ENCODE measurements around the gene LHX4. TPM values are rescaled to one million over a fixed set of nuclear protein-coding genes. Genes with fewer than 3 reads are reported as not detected.

LHX4 gene
- total and polyA plus RNA-seq, 2 of the 8 experiments (the other 6 are each of a cell fraction or from before 2014, with no cell fraction given) = 0.85 to 4.9 TPM

- no peak overlapping the region for H3K23ac ChIP-seq (ENCODE audit: insufficient read length)
- H4K91ac ChIP-seq (replicated peaks; ENCODE audit: insufficient read length, low read length) = no peak overlapping the region
- WGBS, 2 experiments (ENCODE audit: extremely low coverage in 1 of 2, insufficient coverage in 1 of 2, insufficient read length in 1 of 2, insufficient replicate concordance in 2 of 2, low coverage in 1 of 2, low lambda C conversion rate in 2 of 2, missing lambda C conversion rate in 1 of 2) = 91% methylated on average over 1 of the region's 1 CpG; no CpG with 5 or more reads in 1 of the 2 experiments
- no peak overlapping the region for H3K56ac ChIP-seq (replicated peaks; ENCODE audit: insufficient read length, low read depth, low read length)
- H3K4me3 ChIP-seq (ENCODE audit: extremely low read depth in 1 of 4, insufficient read depth in 2 of 4, low read depth in 3 of 4, low read length in 4 of 4) = no peak overlapping the region
- H4K20me1 ChIP-seq (replicated peaks in 1 of 2; ENCODE audit: control insufficient read depth in 1 of 2, insufficient read depth in 2 of 2, low read length in 2 of 2) = no peaks in the 10 kb centered on the region
- no peak overlapping the region for H4K8ac ChIP-seq (ENCODE audit: extremely low read depth, insufficient read depth, low read length)
- peaks cover 0 to 2% of the 10 kb centered on the region in 2 experiments; a peak in 2 of 4 replicates for H3K9me3 ChIP-seq (ENCODE audit: insufficient read depth in 2 of 2, low read depth in 1 of 2, low read length in 1 of 2)
- no peaks in the 10 kb centered on the region for H3K23me2 ChIP-seq (ENCODE audit: low read depth, low read length)
- no peak overlapping the region for H3K4me2 ChIP-seq (ENCODE audit: insufficient read depth in 1 of 2, low read depth in 2 of 2, low read length in 2 of 2)
- no peak overlapping the region for H3K18ac ChIP-seq (ENCODE audit: extremely low read depth, low read length)
- H3K36me3 ChIP-seq (ENCODE audit: control insufficient read depth in 2 of 4, insufficient read depth in 4 of 4, low read length in 3 of 4) = peaks cover 0 to under 1% (median 0%) of the 10 kb centered on the region in 4 experiments; a peak in 1 of 8 replicates
- no peak for FAIRE-seq
- no peak overlapping the region for H2BK12ac ChIP-seq (ENCODE audit: low read depth, low read length)
- H3K27ac ChIP-seq (ENCODE audit: low read depth, low read length) = no peak overlapping the region
- H3K79me1 ChIP-seq (ENCODE audit: low read depth, low read length) = no peaks in the 10 kb centered on the region
- H3K27me3 ChIP-seq (replicated peaks in 1 of 4; ENCODE audit: control insufficient read depth in 3 of 4, extremely low read depth in 1 of 4, insufficient read depth in 3 of 4, low read length in 3 of 4) = no peaks in the 10 kb centered on the region
- H3K9ac ChIP-seq (replicated peaks in 1 of 4; ENCODE audit: extremely low read depth in 1 of 4, low read depth in 3 of 4, low read length in 3 of 4) = no peak overlapping the region
- H3K79me2 ChIP-seq (ENCODE audit: control insufficient read depth in 1 of 2, insufficient read depth in 2 of 2, low read length in 2 of 2) = no peaks in the 10 kb centered on the region
- ChIA-PET CTCF (ENCODE audit: partially characterized antibody) (interaction anchor here (1.1 to 9.2 kb wide), 4 partner anchors 10 to 102 kb away, joined by 4 to 77 read pairs (median 5); no protein-coding TSS in a partner anchor), POLR2A (ENCODE audit: partially characterized antibody) (interaction anchor here (2.8 kb wide), 1 partner anchor 9 kb away, joined by 14 read pairs; no protein-coding TSS in a partner anchor)
- no peak overlapping the region for H2BK5ac ChIP-seq (ENCODE audit: low read depth, low read length)
- H2AK5ac ChIP-seq (ENCODE audit: low read depth, low read length) = no peak overlapping the region
- DNase-seq (ENCODE audit: low read depth in 1 of 2, low spot score in 2 of 2) = no peak
- H2AFZ ChIP-seq (ENCODE audit: low read length) = no peak overlapping the region
- no peak overlapping the region for H3K4ac ChIP-seq (replicated peaks; ENCODE audit: insufficient read length, low read depth, low read length)
- no peak overlapping the region for H4K5ac ChIP-seq (ENCODE audit: insufficient read length, low read depth, low read length)
- no peak overlapping the region for H2BK20ac ChIP-seq (ENCODE audit: low read length)
- H2BK120ac ChIP-seq (replicated peaks; ENCODE audit: low read depth, low read length) = no peak overlapping the region
- no peak overlapping the region for H2BK15ac ChIP-seq (ENCODE audit: low read length)
- H3K14ac ChIP-seq (ENCODE audit: insufficient read length) = no peak overlapping the region
- peaks cover 0 to 9% (median 6%) of the 10 kb centered on the region in 4 experiments; a peak in 6 of 7 replicates for H3K4me1 ChIP-seq (replicated peaks in 1 of 4; ENCODE audit: control insufficient read depth in 3 of 4, insufficient read depth in 4 of 4, low read length in 3 of 4)
- TF ChIP-seq ZNF274 (IDR thresholded peaks at IDR 0.05; ENCODE audit: borderline replicate concordance, extremely low read depth, low read length) (no peak), SUZ12 (IDR thresholded peaks at IDR 0.05; ENCODE audit: low read length) (no peak), SAP30 (IDR thresholded peaks at IDR 0.05; ENCODE audit: insufficient read depth, insufficient replicate concordance, low read length) (no peak), TAF1 (IDR thresholded peaks at IDR 0.05; ENCODE audit: low read depth, low read length) (no peak), POLR2AphosphoS5 (IDR thresholded peaks at IDR 0.05; ENCODE audit: low read depth, low read length) (no peak), PHF8 (conservative IDR thresholded peaks at IDR 0.05; ENCODE audit: low read depth, low read length) (no peak), SIN3A (conservative IDR thresholded peaks at IDR 0.05 in 1 of 2, IDR thresholded peaks at IDR 0.05 in 1 of 2; ENCODE audit: low read depth in 1 of 2, low read length in 2 of 2) (no peak), JUND (IDR thresholded peaks at IDR 0.05; ENCODE audit: low read length) (no peak), ATF2 (IDR thresholded peaks at IDR 0.05; ENCODE audit: low read length) (no peak), EP300 (IDR thresholded peaks at IDR 0.05; ENCODE audit: borderline replicate concordance in 1 of 2, low read depth in 2 of 2, low read length in 2 of 2) (no peak), RBBP5 (IDR thresholded peaks at IDR 0.05; ENCODE audit: borderline replicate concordance, low read depth, low read length) (no peak), CREB1 (IDR thresholded peaks at IDR 0.05) (no peak)
Observed at GRCh38 chr1:180281490-180281889, 51.4 kb downstream of the LHX4 start.

Measured in H1 (cell line).